Kidney tubule cell (primary cell): ENCODE measurements around the gene ZPLD1.

Experiments used
- DNase-seq: peaks from one replicate; pipeline ENCODE4 v3.0.0-alpha.2; 2018; ENCODE audit warnings: low spot score

Gene ZPLD1

DNA sequence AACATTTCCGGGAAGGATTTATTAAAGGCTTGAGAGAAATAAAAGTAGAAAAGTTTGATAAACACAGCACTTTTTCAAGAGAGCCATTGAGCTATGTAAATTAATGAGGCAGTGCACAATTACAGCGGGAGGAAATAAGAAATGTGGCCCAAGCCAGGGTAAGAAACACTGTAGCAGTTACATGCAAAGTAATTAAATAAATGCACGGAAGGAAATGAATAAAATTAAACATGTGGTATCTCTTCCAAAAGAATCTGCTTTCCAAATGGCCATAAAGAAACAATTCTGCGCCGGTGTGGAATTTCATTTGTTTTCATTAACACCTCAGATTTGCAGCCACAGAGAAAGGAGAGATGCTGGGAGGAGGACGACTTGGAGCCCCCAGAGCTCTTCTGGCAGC, 35.3 kb downstream of the ZPLD1 start:
- DNase-seq = no peak

- DNase-seq = no peak
These were observed 36.2 kb downstream of the ZPLD1 start for GRCh38 chr3:102471001-102471400.

- no peak for DNase-seq
These were observed 36.7 kb downstream of the ZPLD1 start for GRCh38 chr3:102471491-102471890.

DNA sequence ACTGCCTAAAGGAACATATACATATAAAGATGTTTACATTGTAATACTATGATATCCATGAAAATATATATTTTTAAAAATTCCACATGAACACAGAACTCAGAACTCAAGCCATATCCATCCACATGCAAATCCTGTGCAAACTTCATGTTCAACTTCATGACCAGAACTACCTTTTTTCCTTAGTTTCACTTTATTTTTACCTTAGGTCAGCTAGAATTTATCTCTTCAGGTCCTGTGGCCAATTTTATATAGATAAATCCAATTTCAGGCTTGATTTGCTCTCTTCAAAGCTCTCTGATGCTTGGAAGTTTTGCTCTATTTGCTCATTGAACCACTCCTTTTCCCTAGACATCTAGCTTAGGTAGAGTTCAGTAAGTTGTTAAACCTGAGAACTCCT, 38.8 kb downstream of the ZPLD1 start:
- no peak for DNase-seq

DNA sequence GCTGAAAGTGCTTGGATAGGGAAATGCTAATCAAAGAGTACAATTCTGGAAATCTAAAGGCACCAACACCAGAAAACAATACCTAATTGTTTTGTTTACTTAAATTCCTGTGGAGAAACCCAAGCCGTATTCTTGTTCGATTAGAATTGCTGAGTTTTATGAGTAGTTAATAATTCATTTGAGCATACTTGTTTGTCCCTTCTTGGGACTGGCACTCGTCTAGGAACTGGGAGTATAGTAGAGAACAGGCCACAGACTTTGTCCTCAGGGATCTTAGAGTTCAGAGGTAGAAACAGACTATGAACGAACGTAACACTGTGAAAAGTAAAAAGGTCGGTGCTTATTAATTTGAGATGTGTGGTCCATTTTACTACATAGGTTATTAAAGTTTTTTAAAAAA, 39.4 kb downstream of the ZPLD1 start:
- DNase-seq = no peak

GRCh38 chr3:102476198-102476597, 41.4 kb downstream of the ZPLD1 start:
- DNase-seq = no peak

DNA sequence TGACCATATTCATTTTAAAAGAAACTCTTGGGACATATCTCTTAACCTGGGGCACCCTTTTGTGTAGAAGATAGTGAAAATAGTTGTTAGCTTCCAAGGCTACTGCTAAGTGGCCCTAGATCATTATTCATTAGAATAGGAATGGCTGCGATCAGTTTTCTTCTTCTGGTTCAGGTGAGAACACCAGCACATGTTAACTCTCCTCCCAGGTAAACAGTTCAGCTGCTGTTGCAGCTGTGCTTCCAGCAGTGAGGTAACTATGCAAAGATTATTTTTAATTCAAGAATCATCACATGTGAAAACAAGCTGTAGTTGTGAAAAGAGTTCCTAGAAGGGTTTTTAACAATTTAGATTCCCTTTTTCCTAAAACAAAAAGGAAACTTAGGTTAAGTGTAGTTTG, 43.3 kb downstream of the ZPLD1 start:
- no peak for DNase-seq

- DNase-seq = no peak
These were observed 45.3 kb downstream of the ZPLD1 start for GRCh38 chr3:102480139-102480538.

DNA sequence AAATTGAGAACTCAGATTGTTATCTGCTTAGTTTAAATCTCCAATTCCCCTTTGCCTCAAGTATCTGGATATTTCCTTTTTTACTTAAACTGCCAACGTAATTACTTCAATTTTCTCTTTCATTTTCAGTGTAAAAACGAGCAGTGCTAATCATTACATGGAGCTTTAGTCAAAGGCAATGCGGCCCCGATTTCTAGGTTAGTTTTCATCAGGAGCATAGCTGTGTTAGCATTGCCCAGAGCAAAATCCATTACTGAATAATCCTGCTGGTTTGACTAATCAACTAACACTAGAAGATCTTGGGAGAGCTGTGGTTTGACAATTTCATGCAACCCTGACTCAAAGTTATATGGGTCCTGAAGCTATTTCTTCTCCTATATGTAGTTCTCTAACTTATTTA, 46.2 kb downstream of the ZPLD1 start:
- peak; percentile 49 for DNase-seq

GRCh38 chr3:102483556-102483955, 48.7 kb downstream of the ZPLD1 start:
- DNase-seq = no peak

GRCh38 chr3:102484363-102484762, 49.5 kb downstream of the ZPLD1 start:
- no peak for DNase-seq

DNA sequence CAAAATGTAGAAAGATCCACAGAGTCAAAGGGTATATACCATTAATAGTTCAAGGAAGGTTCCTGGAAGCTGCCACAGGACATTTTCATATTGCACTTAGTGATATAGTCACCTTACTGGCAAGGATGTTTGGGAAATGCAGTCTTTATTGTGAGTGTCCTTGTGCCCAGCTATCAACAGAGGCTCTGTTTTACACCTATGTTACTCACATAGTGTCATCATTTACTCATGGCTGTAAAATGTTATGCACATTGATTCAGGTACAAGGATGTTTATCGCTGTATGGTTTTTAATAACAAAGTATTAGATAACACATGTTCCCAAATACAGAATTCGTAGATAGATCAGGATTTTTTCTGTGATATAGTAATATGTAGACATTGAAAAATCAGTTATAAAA, 50.9 kb downstream of the ZPLD1 start:
- peak; percentile 8 for DNase-seq

- DNase-seq = no peak
These were observed 53.5 kb downstream of the ZPLD1 start for GRCh38 chr3:102488331-102488730.

- no peak for DNase-seq
These were observed 57.5 kb downstream of the ZPLD1 start for GRCh38 chr3:102492300-102492699.

- DNase-seq = no peak
These were observed 62.8 kb downstream of the ZPLD1 start for GRCh38 chr3:102497571-102497970.

- no peak for DNase-seq
These were observed 70.7 kb downstream of the ZPLD1 start for GRCh38 chr3:102505542-102505941.

GRCh38 chr3:102510663-102511062, 75.8 kb downstream of the ZPLD1 start:
- DNase-seq = peak; percentile 42

DNA sequence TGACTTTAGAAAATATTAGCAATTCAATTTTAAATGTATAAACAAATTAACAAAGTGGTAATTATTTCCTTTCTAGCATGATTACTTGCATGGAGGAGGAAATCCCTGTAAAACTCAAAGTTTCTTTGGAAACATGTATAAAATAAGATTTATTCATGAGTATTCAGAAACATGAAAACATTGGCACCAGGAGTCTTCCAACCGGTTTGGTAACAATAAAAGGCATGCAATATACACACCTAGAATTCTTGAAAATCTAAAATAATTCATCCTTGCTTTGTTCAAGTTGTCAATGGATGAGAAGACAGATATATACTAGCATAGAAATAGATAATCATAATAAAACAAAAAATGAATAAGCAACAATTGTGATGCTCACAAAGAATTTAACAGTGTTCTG, 76.4 kb downstream of the ZPLD1 start:
- DNase-seq = no peak

DNA sequence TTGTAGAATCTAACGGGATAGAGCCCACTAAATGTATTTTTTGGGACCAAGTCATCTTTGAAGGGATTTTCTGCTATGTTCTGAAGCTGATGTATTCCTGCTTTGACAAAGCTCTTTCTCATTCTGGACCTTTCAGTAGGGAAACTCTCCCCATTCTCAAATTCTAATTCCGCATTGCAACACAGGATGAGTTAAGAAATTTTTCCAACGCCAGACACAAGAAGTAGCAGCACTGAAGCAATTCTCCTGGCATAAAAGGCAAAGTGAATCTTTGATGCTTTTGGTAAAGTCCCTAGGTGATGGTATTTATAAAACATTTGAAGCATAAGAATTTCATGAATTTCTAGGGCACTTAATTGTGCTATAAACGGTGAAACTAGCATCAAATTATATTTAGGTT, 76.8 kb downstream of the ZPLD1 start:
- DNase-seq = no peak

DNA sequence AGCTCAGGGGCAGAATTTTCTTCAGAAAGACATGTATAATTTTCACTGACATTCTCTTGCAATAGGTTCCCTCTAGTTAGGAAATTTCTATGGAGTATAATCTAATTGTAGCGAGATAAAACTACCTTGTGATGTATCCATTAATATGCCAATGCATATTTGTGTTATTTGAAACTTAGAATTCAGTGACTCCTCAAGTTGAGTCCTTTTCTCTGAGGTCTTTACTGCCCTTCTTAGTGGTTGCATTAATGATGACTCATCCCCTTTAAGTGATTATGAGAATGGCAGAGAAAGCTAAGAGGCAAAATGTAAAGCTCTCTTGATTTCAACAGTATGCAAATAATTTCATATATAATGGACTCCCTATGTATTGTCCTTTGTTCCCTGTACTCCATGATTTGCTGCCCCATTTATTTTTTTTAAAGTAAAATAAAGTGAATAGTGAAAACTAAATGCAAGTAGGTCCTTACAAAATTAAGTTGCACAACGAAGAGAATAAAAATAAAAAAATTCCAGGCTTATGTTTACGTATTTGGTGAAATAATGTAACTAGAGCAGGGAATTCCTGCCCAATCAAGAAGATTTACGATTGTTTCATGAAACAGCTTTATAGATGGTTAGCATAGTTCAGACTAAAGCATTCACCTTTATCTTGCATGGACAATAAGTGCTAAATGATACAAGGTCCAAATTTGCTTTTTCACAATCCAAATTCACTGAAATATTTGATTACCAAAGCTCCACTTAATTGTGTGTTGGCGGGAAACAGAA, 78.1 kb downstream of the ZPLD1 start:
- no peak for DNase-seq

DNA sequence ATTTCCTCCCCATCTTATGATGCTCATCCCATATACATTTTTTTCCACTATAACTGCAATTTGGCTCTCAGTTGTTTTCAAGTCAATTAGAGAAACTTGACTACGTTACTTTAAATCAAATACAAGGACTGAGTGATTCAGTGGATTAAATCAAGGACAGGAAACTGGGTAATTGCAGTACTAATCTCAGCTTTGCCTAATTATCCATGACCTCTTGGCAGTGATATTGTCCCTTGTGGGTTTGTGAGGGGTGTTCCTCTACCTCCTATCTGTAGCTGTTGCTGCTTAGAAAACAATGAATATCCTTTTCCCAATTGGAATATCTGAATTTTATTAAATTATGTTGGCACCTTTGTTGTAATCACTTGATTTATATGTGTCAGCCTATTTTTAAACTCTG, 79.4 kb downstream of the ZPLD1 start:
- DNase-seq = no peak

DNA sequence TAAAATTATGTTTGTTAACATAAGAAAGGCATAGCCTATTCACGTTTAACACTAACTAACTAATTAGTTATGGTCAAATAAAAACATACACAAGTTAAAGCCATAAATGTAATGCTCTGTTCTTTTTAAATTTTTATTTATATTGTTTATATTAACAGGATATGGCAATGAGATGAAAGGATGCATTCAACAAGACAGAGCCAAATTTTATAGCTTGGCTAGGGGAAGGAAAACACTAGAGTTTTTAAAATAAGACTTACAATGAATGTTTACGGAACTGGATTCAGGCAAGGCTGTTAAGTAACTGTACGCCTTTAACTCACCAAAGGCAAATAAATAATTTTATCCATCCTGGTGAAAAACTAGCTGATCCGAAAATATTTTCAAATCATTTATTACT, 86.4 kb downstream of the ZPLD1 start:
- DNase-seq = no peak

- no peak for DNase-seq
These were observed 90.8 kb downstream of the ZPLD1 start for GRCh38 chr3:102525624-102526023.

DNA sequence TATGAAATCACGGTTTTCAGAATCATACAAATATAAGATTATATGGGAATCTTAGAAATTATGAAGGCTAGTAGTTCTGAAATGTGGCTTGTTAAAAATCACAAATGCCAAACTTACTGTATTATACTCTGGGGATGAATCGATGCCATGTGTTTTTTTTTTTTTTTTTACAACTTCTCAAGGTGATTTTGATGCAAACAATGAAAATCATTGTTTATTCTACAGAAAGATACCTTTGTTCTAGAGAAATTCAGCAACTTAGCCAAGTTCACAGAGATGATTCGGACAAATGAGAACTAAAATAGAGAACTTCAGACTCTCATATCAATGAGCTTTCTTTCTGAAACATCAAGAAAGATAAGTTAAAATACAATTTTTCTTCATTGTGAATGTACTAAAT, 92.0 kb downstream of the ZPLD1 start:
- no peak for DNase-seq

GRCh38 chr3:102528727-102529126, 93.9 kb downstream of the ZPLD1 start:
- no peak for DNase-seq
